ENCODE results near the gene VCAN. TPM values are rescaled to one million over a fixed set of nuclear protein-coding genes. Genes with fewer than 3 reads are reported as not detected.

The VCAN gene
- total and polyA plus RNA-seq, 2 of the 8 experiments (the other 6 are each of a cell fraction or from before 2014, with no cell fraction given): 146 to 404 TPM

GRCh38 chr5:83453937-83454336, 17.6 kb upstream of the VCAN start:
- no peak overlapping the region for H4K91ac ChIP-seq (replicated peaks; ENCODE audit: insufficient read length, low read length)
- 96 to 100% methylated on average over 1 of the region's 1 CpG for WGBS, 2 experiments (ENCODE audit: extremely low coverage in 1 of 2, insufficient coverage in 1 of 2, insufficient read length in 1 of 2, insufficient replicate concordance in 2 of 2, low coverage in 1 of 2, low lambda C conversion rate in 2 of 2, missing lambda C conversion rate in 1 of 2)

More at GRCh38 chr5:83453937-83454336, 17.6 kb upstream of the VCAN start:
- no peaks in the 10 kb centered on the region for H3K27me3 ChIP-seq (replicated peaks in 1 of 4; ENCODE audit: control insufficient read depth in 3 of 4, extremely low read depth in 1 of 4, insufficient read depth in 3 of 4, low read length in 3 of 4)
- H2BK120ac ChIP-seq (replicated peaks; ENCODE audit: low read depth, low read length): no peak overlapping the region
- H4K5ac ChIP-seq (ENCODE audit: insufficient read length, low read depth, low read length): no peak overlapping the region
- H3K23ac ChIP-seq (ENCODE audit: insufficient read length): no peak overlapping the region
- FAIRE-seq: no peak
- no peak overlapping the region for H2BK5ac ChIP-seq (ENCODE audit: low read depth, low read length)
- peaks cover 0 to 7% (median 0%) of the 10 kb centered on the region in 4 experiments; a peak in 1 of 7 replicates for H3K4me1 ChIP-seq (replicated peaks in 1 of 4; ENCODE audit: control insufficient read depth in 3 of 4, insufficient read depth in 4 of 4, low read length in 3 of 4)
- H2AFZ ChIP-seq (ENCODE audit: low read length): no peak overlapping the region
- no peak overlapping the region for H2AK5ac ChIP-seq (ENCODE audit: low read depth, low read length)
- H3K36me3 ChIP-seq (ENCODE audit: control insufficient read depth in 2 of 4, insufficient read depth in 4 of 4, low read length in 3 of 4): no peaks in the 10 kb centered on the region
- H3K4me3 ChIP-seq (ENCODE audit: extremely low read depth in 1 of 4, insufficient read depth in 2 of 4, low read depth in 3 of 4, low read length in 4 of 4): no peak overlapping the region
- H4K8ac ChIP-seq (ENCODE audit: extremely low read depth, insufficient read depth, low read length): no peak overlapping the region
- no peak overlapping the region for H2BK12ac ChIP-seq (ENCODE audit: low read depth, low read length)
- no peak overlapping the region for H3K4ac ChIP-seq (replicated peaks; ENCODE audit: insufficient read length, low read depth, low read length)
- no peak overlapping the region for H3K27ac ChIP-seq (ENCODE audit: low read depth, low read length)
- H3K9me3 ChIP-seq (ENCODE audit: insufficient read depth in 2 of 2, low read depth in 1 of 2, low read length in 1 of 2): peaks cover 0 to 2% of the 10 kb centered on the region in 2 experiments; a peak in 1 of 4 replicates
- ChIA-PET POLR2A (ENCODE audit: partially characterized antibody) (interaction anchor here (1.0 kb wide), 1 partner anchor 18 kb away, joined by 4 read pairs; the partner anchor contains the start of gene VCAN), CTCF (ENCODE audit: partially characterized antibody) (interaction anchor here (1.3 kb wide), 1 partner anchor 19 kb away, joined by 3 read pairs; no protein-coding TSS in a partner anchor)
- H2BK15ac ChIP-seq (ENCODE audit: low read length): no peak overlapping the region
- H3K23me2 ChIP-seq (ENCODE audit: low read depth, low read length): no peaks in the 10 kb centered on the region
- no peak for DNase-seq (ENCODE audit: low read depth in 1 of 2, low spot score in 2 of 2)
- H3K79me1 ChIP-seq (ENCODE audit: low read depth, low read length): no peaks in the 10 kb centered on the region
- no peaks in the 10 kb centered on the region for H3K79me2 ChIP-seq (ENCODE audit: control insufficient read depth in 1 of 2, insufficient read depth in 2 of 2, low read length in 2 of 2)
- H2BK20ac ChIP-seq (ENCODE audit: low read length): no peak overlapping the region
- no peak overlapping the region for H3K14ac ChIP-seq (ENCODE audit: insufficient read length)
- no peak overlapping the region for H3K56ac ChIP-seq (replicated peaks; ENCODE audit: insufficient read length, low read depth, low read length)
- no peak overlapping the region for H3K18ac ChIP-seq (ENCODE audit: extremely low read depth, low read length)
- TF ChIP-seq CHD1 (IDR thresholded peaks at IDR 0.05; ENCODE audit: low read depth, low read length) (no peak), RFX5 (IDR thresholded peaks at IDR 0.05; ENCODE audit: borderline replicate concordance, low read depth, low read length) (no peak), E2F6 (IDR thresholded peaks at IDR 0.05) (no peak), KDM4A (IDR thresholded peaks at IDR 0.05; ENCODE audit: low read depth, low read length, severe bottlenecking) (no peak), SP1 (IDR thresholded peaks at IDR 0.05; ENCODE audit: low read depth, low read length) (no peak), SIRT6 (IDR thresholded peaks at IDR 0.05; ENCODE audit: low read length) (no peak), RXRA (IDR thresholded peaks at IDR 0.05; ENCODE audit: insufficient read depth, low read depth, low read length) (no peak), SAP30 (IDR thresholded peaks at IDR 0.05; ENCODE audit: insufficient read depth, insufficient replicate concordance, low read length) (no peak), CBX8 (IDR thresholded peaks at IDR 0.05; ENCODE audit: borderline replicate concordance, low read depth, low read length) (no peak), PHF8 (conservative IDR thresholded peaks at IDR 0.05; ENCODE audit: low read depth, low read length) (no peak)
- TF ChIP-seq, protein P1, sequence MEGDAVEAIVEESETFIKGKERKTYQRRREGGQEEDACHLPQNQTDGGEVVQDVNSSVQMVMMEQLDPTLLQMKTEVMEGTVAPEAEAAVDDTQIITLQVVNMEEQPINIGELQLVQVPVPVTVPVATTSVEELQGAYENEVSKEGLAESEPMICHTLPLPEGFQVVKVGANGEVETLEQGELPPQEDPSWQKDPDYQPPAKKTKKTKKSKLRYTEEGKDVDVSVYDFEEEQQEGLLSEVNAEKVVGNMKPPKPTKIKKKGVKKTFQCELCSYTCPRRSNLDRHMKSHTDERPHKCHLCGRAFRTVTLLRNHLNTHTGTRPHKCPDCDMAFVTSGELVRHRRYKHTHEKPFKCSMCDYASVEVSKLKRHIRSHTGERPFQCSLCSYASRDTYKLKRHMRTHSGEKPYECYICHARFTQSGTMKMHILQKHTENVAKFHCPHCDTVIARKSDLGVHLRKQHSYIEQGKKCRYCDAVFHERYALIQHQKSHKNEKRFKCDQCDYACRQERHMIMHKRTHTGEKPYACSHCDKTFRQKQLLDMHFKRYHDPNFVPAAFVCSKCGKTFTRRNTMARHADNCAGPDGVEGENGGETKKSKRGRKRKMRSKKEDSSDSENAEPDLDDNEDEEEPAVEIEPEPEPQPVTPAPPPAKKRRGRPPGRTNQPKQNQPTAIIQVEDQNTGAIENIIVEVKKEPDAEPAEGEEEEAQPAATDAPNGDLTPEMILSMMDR (IDR thresholded peaks at IDR 0.05; ENCODE audit: control extremely low read depth in 1 of 3, insufficient read depth in 1 of 3, low read depth in 1 of 3, low read length in 3 of 3): no peak
- H4K20me1 ChIP-seq (replicated peaks in 1 of 2; ENCODE audit: control insufficient read depth in 1 of 2, insufficient read depth in 2 of 2, low read length in 2 of 2): no peaks in the 10 kb centered on the region
- no peak overlapping the region for H3K4me2 ChIP-seq (ENCODE audit: insufficient read depth in 1 of 2, low read depth in 2 of 2, low read length in 2 of 2)
- H3K9ac ChIP-seq (replicated peaks in 1 of 4; ENCODE audit: extremely low read depth in 1 of 4, low read depth in 3 of 4, low read length in 3 of 4): no peak overlapping the region

Data from H1 (cell line).